ENCODE measurements around the gene PIEZO2. TPM values are rescaled to one million over a fixed set of nuclear protein-coding genes. Genes with fewer than 3 reads are reported as not detected.
"Not testable (repeated sequence)": the region's sequence is repeated elsewhere in the genome, so short reads cannot be mapped to it uniquely, and the experiment has no call there.

Gene PIEZO2
- 8.9 TPM for polyA plus RNA-seq (2013, experiment 1 of 2; ENCODE audit: insufficient read length)
- polyA plus RNA-seq (2013, experiment 2 of 2; ENCODE audit: insufficient read length) = 12.0 TPM

- DNase-seq = peak; percentile 82
These were observed at the start of gene PIEZO2 for GRCh38 chr18:11149441-11150270. Gene PIEZO2 (minus strand): TSS chr18:11149569. CDS start chr18:11148588, 981 bp downstream.

DNA sequence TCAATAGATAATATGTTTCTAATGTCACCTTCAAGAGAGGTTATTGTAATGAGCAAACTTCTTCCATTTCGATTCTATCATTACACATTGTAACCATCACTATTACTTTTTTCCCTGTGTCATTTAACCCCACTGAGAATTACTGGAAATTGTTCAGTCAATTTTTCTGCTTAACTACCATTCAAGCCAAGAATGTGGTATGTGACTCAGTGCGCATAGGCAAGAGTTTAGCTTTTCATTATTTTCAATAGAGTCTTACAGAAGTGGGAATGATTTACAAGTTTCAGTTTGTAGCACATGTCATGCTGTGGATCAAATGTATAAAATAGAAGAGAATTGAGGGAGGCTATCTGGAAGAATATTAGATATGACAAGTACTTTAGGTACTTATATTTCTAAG, 34.3 kb upstream of the PIEZO2 start:
- DNase-seq = peak; percentile 47

DNA sequence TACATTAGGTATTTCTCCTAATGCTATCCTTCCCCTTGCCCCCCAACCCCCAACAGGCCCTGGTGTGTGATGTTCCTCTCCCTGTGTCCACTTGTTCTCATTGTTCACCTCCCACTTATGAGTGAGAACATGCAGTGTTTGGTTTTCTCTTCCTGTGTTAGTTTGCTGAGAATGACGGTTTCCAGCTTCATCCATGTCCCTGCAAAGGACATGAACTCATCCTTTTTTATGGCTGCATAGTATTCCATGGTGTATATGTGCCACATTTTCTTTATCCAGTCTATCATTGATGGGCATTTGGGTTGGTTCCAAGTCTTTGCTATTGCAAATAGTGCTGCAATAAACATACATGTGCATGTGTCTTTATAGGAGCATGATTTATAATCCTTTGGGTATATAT, 32.3 kb upstream of the PIEZO2 start:
- not testable (repeated sequence) for DNase-seq

- DNase-seq = peak; percentile 63
These were observed 30.7 kb upstream of the PIEZO2 start for GRCh38 chr18:11179959-11180519.

DNA sequence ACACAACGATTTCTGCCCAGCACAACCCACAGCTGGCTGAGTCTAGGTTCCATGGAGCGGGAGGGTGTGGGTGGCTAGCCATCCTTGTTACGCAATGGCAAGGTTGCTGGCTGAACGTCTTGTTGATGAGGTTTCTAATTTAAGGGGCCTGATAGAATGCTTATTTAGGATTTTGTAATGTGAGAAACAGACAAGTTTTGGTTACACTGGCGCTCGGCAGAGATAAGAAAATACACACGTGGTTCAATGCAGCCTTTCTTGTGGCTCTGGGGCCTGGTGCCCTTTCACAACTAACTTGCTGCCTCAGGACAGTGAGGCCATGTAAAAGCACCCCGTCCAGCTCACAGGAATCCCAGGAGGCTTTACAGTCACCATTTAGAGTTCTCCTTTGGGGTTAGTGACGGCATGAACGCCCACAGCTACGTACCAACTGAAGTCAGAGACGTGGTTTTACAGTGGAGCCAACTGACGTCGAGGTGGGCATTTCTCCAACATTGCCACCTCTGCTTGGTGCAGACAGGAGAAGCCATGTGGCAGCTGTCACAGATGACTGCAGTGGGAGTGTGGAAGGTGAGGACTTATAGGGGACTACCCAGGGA, 29.7 kb upstream of the PIEZO2 start:
- peak; percentile 9 for DNase-seq

DNA sequence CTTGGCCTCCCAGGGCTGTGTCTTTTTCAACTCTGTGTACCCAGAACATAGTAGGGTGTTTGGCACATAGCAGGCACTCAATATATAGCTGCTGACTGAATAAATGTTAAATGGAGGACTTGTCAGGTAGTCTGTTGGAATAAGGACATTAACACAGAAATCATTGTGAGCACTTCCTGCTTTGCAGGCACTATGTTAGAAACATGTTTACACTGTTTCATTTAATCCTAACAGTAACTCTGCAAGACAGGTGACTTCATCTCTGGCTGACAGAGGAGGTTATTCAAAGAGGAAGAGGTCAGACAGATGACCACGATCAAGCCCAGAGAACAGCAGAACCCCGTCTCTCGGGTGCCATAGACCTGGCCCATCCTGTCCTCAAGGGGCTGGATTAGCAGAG, 28.0 kb upstream of the PIEZO2 start:
- no peak for DNase-seq

- peak; percentile 86 for DNase-seq
These were observed 27.1 kb upstream of the PIEZO2 start for GRCh38 chr18:11176481-11176881.

DNA sequence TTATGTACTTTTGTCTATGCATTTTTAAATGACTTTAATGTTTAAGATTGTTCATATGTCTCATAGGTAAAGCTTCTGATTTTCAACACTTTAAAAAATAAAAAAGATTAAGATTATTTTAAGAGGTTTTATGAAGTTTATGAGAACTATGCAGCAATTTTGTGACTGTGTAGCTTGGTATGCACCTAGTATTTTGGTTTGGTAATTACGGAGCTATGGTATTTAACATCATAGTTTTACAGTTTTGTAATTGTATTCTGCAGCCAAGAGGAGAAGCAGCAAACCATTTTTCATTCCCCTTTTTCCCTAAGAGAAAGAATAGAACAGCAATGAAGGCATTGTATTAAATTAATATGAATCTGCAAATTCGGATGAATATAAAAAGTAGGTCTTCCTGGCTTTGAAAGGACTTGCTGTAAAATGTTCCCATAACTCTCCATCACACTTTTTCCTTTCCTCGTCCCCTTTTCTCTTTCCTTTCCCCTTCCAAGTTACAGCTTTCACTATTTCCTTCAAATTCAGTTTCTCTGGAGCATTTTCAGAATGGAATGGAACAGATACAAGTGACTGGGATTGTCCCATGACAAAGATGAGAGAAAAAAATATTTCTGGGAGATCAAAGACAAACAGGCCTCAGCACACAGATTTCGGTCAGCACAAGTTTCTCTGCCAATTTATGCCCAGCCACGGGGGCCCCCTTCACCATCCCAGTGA, 26.1 kb upstream of the PIEZO2 start:
- DNase-seq = peak; percentile 89

GRCh38 chr18:11174179-11174578, 24.8 kb upstream of the PIEZO2 start:
- DNase-seq = peak; percentile 17

DNA sequence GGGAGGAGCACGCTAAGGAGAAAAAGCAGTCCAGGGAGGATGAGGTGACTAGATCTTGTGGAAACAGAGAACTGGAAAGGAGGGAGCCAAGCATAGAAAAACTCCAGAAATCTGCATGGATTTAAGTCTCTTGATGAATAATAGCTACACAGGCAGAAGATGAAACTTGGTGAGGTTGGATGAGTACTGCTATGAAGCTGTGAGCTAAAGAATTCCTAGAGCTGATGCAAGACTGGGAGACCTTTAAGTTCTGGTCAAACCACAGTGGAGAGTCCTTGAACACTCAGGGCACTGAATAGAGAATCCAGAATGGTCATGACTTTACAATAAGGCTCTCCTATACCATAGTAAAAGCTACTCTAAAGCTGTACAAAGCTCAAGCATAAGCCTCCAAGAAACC, 18.4 kb upstream of the PIEZO2 start:
- peak; percentile 80 for DNase-seq

- DNase-seq = no peak
These were observed 16.6 kb upstream of the PIEZO2 start for GRCh38 chr18:11165952-11166351.

DNA sequence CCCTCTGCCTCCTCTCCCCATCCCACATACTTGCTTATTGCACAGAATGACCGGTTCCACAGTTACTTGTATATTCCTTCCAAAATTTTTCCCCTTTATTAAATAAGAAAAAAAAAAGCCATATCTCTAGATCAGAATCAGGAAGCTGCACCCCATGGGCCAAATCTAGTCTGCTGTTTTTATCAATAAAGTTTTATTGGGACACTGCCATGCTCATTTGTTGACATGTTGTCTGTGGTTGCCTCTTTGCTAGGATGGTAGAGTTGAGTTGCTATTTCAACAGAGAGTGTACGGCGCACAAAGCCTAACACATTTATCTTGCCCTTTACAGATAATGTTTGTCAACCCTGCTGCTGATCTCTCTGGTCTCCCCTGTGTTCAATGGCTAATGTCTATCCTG, 15.8 kb upstream of the PIEZO2 start:
- DNase-seq = no peak

GRCh38 chr18:11163665-11164064, 14.3 kb upstream of the PIEZO2 start:
- DNase-seq = no peak

- no peak for DNase-seq
These were observed 13.5 kb upstream of the PIEZO2 start for GRCh38 chr18:11162889-11163288.

GRCh38 chr18:11162462-11162861, 13.1 kb upstream of the PIEZO2 start:
- peak; percentile 54 for DNase-seq

GRCh38 chr18:11160313-11160712, 10.9 kb upstream of the PIEZO2 start:
- DNase-seq = no peak

DNA sequence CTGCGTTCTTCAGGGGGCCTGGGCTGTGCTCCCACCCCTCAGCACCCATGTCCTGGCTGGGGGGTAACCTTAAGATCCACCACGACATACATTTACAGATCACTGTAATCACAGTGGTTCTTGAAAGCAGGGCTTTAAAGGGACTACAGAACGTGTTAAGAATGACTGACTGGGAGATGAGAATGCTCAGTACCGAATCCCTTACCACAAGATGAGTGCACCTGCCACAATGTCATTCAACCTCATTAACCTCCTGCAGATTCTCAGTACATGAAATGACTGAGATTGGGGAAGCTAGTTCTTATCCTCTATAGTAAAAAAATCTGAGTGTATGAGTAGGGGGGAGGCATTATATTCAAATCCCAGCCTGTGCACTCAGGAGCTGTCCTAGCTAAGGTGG, 10.5 kb upstream of the PIEZO2 start:
- DNase-seq = no peak

- no peak for DNase-seq
These were observed 7.6 kb upstream of the PIEZO2 start for GRCh38 chr18:11156978-11157377.

GRCh38 chr18:11155034-11155759, 5.8 kb upstream of the PIEZO2 start:
- DNase-seq = no peak

GRCh38 chr18:11154368-11154989, 5.1 kb upstream of the PIEZO2 start:
- peak; percentile 75 for DNase-seq

- no peak for DNase-seq
These were observed 3.7 kb upstream of the PIEZO2 start for GRCh38 chr18:11153097-11153496.

- no peak for DNase-seq
These were observed 874 bp upstream of the PIEZO2 start for GRCh38 chr18:11150271-11150615.
